Prostate gland (tissue), 2 donors: Measurements from ENCODE around the gene GLI2.

Experiments
- CTCF ChIP-seq, 4 experiments: fragments of 200-600 bp in 2 of 4; fragments of 450-650 bp in 2 of 4; sonication (generic) in 2 of 4; IDR thresholded peaks; 1 replicate in 3 of 4; 2 replicates in 1 of 4; pipeline ENCODE4 v1.5.1; 2016 to 2019; ENCODE audit warnings: antibody characterized with exemption in 4 of 4, mild to moderate bottlenecking in 2 of 4, moderate library complexity in 2 of 4
- POLR2A ChIP-seq: fragments of 450-650 bp; IDR thresholded peaks from one replicate; pipeline ENCODE4 v1.6.1; 2016; ENCODE audit warnings: antibody characterized with exemption, mild to moderate bottlenecking

- TF ChIP-seq CTCF (IDR thresholded peaks at IDR 0.05): no peak
- TF ChIP-seq POLR2A: no peak
Measured at GRCh38 chr2:120700659-120701058, 35.0 kb upstream of the GLI2 start.
